ENCODE results near the gene KIAA1328. TPM values are rescaled to one million over a fixed set of nuclear protein-coding genes. Genes with fewer than 3 reads are reported as not detected.

KIAA1328 gene
- 17.8 TPM for total RNA-seq
- long read RNA-seq, full-length matches to known transcripts, result 1 of 17 reads
- long read RNA-seq, partial matches to known transcripts, result 1 of 17 reads
- long read RNA-seq, other reads (novel, unspliced or antisense), result 15 of 17 reads

- ATAC-seq (peak; percentile 98), DNase-seq (peak; percentile 91)
- peak; percentile 56 for TF ChIP-seq CTCF (IDR thresholded peaks at IDR 0.05)
- H3K36me3 ChIP-seq, result no peaks in the 10 kb centered on the region
- peaks cover 23% of the 10 kb centered on the region for H3K4me1 ChIP-seq
- peak within 1 kb of the TSS; percentile 87 for H3K27ac ChIP-seq
- peak within 1 kb of the TSS; percentile 89 for H3K4me3 ChIP-seq
- no peaks in the 10 kb centered on the region for H3K27me3 ChIP-seq (ENCODE audit: low read depth)
- no peaks in the 10 kb centered on the region for H3K9me3 ChIP-seq
- intact Hi-C loops (cut with DNase I), result no loop called here
Observed at GRCh38 chr18:36828630-36829361, at the start of gene KIAA1328, which contains the start of gene TPGS2. TSS of gene KIAA1328 (plus strand) at chr18:36829127. CDS start at chr18:36829139, 12 bp downstream. TSS of gene TPGS2 (minus strand) at chr18:36829002. CDS start at chr18:36828767, 235 bp downstream.

DNA sequence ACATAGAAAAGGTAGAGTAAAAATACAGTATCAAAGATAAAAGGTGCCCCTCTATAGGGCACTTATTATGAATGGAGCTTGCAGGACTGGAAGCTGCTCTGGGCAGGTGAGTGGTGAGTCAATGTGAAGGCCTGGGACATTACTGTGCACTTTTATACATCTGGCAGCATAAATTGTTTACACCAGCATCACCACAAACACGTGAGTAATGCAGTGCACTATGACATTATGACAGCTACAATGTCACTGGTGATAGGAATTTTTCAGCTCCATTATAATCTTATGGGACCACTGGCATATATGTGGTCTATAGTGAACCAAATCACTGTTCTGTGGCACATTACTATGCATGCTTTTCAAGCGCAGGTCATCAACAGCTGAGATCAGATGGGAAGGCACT, 48.2 kb upstream of the KIAA1328 start:
- H3K36me3 ChIP-seq, result peaks cover 18% of the 10 kb centered on the region
- no peak overlapping the region for H3K4me3 ChIP-seq
- no peak for TF ChIP-seq CTCF (IDR thresholded peaks at IDR 0.05)
- no peak for ATAC-seq
- intact Hi-C loops (cut with DNase I), result no loop called here
- H3K9me3 ChIP-seq, result no peaks in the 10 kb centered on the region
- DNase-seq, result no peak
- no peak overlapping the region for H3K27ac ChIP-seq
- H3K27me3 ChIP-seq (ENCODE audit: low read depth), result no peaks in the 10 kb centered on the region
- H3K4me1 ChIP-seq, result peaks cover under 1% of the 10 kb centered on the region

- H3K27ac ChIP-seq, result no peak overlapping the region
Observed at GRCh38 chr18:36782710-36783109, 46.2 kb upstream of the KIAA1328 start.

GRCh38 chr18:36783792-36784191, 45.1 kb upstream of the KIAA1328 start:
- Histone ChIP-seq H3K9me3 (no peaks in the 10 kb centered on the region), H3K4me1 (peaks cover 18% of the 10 kb centered on the region), H3K27me3 (ENCODE audit: low read depth) (no peaks in the 10 kb centered on the region), H3K4me3 (no peak overlapping the region), H3K27ac (no peak overlapping the region), H3K36me3 (peaks cover 22% of the 10 kb centered on the region)
- intact Hi-C loops (cut with DNase I), result no loop called here
- DNase-seq (no peak), ATAC-seq (no peak)
- no peak for TF ChIP-seq CTCF (IDR thresholded peaks at IDR 0.05)

More at GRCh38 chr18:36782710-36783109, 46.2 kb upstream of the KIAA1328 start:
- Histone ChIP-seq H3K9me3 (no peaks in the 10 kb centered on the region), H3K4me1 (peaks cover 18% of the 10 kb centered on the region), H3K27me3 (ENCODE audit: low read depth) (no peaks in the 10 kb centered on the region), H3K36me3 (peaks cover 18% of the 10 kb centered on the region), H3K4me3 (no peak overlapping the region)
- TF ChIP-seq CTCF (IDR thresholded peaks at IDR 0.05), result no peak
- no peak for ATAC-seq
- intact Hi-C loops (cut with DNase I), result no loop called here
- no peak for DNase-seq

- H3K4me1 ChIP-seq, result peaks cover 18% of the 10 kb centered on the region
- ATAC-seq, result peak; percentile 86 to 94
- no peak overlapping the region for H3K4me3 ChIP-seq
- no peaks in the 10 kb centered on the region for H3K9me3 ChIP-seq
- no peak for TF ChIP-seq CTCF (IDR thresholded peaks at IDR 0.05)
- H3K27ac ChIP-seq, result peak overlapping the region; percentile 46
- DNase-seq, result peak; percentile 63
- intact Hi-C loops (cut with DNase I), result no loop called here
- no peaks in the 10 kb centered on the region for H3K27me3 ChIP-seq (ENCODE audit: low read depth)
- H3K36me3 ChIP-seq, result peaks cover 31% of the 10 kb centered on the region
Observed at GRCh38 chr18:36786686-36787085, 42.2 kb upstream of the KIAA1328 start.
